ENCODE measurements around the gene CRYL1.

DNA sequence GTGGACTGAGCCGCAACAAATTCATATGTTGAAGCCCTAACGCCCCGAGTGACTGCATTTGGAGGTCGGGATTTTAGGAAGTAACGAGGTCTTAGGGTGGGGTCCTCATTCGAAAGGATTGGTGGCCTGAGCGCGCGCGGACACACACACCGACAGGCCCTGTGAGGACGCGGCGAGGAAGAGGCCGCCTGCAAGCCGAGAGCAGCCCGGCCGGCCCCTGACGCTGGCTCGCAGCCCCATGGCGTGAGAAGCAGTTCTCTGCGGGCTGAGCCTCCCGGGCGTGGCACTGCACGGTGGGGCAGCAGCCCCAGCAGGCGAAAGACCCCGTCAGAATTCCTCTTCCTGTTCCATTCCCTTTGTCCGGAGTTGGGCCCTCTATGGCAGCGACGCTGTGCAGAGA, 131.2 kb downstream of the CRYL1 start:
- TF ChIP-seq POLR2AphosphoS5 (IDR thresholded peaks at IDR 0.05) (no peak), POLR2A (IDR thresholded peaks at IDR 0.05) (no peak)
- TF ChIP-seq, protein P1, sequence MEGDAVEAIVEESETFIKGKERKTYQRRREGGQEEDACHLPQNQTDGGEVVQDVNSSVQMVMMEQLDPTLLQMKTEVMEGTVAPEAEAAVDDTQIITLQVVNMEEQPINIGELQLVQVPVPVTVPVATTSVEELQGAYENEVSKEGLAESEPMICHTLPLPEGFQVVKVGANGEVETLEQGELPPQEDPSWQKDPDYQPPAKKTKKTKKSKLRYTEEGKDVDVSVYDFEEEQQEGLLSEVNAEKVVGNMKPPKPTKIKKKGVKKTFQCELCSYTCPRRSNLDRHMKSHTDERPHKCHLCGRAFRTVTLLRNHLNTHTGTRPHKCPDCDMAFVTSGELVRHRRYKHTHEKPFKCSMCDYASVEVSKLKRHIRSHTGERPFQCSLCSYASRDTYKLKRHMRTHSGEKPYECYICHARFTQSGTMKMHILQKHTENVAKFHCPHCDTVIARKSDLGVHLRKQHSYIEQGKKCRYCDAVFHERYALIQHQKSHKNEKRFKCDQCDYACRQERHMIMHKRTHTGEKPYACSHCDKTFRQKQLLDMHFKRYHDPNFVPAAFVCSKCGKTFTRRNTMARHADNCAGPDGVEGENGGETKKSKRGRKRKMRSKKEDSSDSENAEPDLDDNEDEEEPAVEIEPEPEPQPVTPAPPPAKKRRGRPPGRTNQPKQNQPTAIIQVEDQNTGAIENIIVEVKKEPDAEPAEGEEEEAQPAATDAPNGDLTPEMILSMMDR (IDR thresholded peaks at IDR 0.05) = no peak

Data from breast epithelium (tissue), 3 donors.